Uterus (tissue), 4 donors: ENCODE results near the gene GABARAPL1. TPM values are rescaled to one million over a fixed set of nuclear protein-coding genes. Genes with fewer than 3 reads are reported as not detected.

Source experiments
- DNase-seq, 2 donors: peaks; one replicate each; pipeline ENCODE4 v3.0.0-alpha.2; 2019 to 2020
- H3K27ac ChIP-seq, 2 donors: fragments of 200-600 bp; sonication (generic); 1 replicate in 1 of 2; 2 replicates in 1 of 2; pipeline ENCODE4 v1.5.1; 2016 to 2018
- H3K27me3 ChIP-seq, 2 donors: fragments of 200-600 bp; sonication (generic); one replicate each; pipeline ENCODE4 v1.5.1; 2018 to 2019; ENCODE audit warnings: control low read depth in 1 of 2
- H3K36me3 ChIP-seq, 2 donors: fragments of 200-600 bp; sonication (generic); one replicate each; pipeline ENCODE4 v1.5.1; 2019; ENCODE audit warnings: control low read depth in 1 of 2
- H3K4me1 ChIP-seq, 2 donors: fragments of 200-600 bp; sonication (generic); one replicate each; pipeline ENCODE4 v1.5.1; 2018 to 2019; ENCODE audit warnings: control low read depth in 1 of 2
- H3K4me3 ChIP-seq, 2 donors: fragments of 200-600 bp; sonication (generic); 1 replicate in 1 of 2; 2 replicates in 1 of 2; pipeline ENCODE4 v1.5.1; 2018 to 2019; ENCODE audit warnings: mild to moderate bottlenecking in 1 of 2
- H3K9me3 ChIP-seq, 2 donors: fragments of 200-600 bp; sonication (generic); one replicate each; pipeline ENCODE4 v1.5.1; 2019; ENCODE audit warnings: control low read depth in 1 of 2
- CTCF ChIP-seq, 4 experiments: fragments of 200-600 bp in 2 of 4; fragments of 450-650 bp in 2 of 4; sonication (generic) in 2 of 4; IDR thresholded peaks; one replicate each; pipeline ENCODE4 v1.5.1; 2016 to 2019; ENCODE audit warnings: antibody characterized with exemption in 4 of 4, mild to moderate bottlenecking in 2 of 4, moderate library complexity in 1 of 4
- POLR2A ChIP-seq, 2 donors: fragments of 450-650 bp; IDR thresholded peaks; one replicate each; pipeline ENCODE4 v1.6.1; 2016; ENCODE audit warnings: antibody characterized with exemption in 2 of 2, mild to moderate bottlenecking in 1 of 2, moderate library complexity in 1 of 2
- intact Hi-C: fragments of 100-400 bp; cut with DNase I; formaldehyde crosslinking; loops from one replicate; pipeline ENCODE4 v1.15.1; 2023; ENCODE audit warnings: low total_unique reads
- total RNA-seq, 4 donors: library from RNA; depleted of rRNA in 3 of 4; stranded (reverse); fragments of >200 nt in 3 of 4; gene quantifications; one replicate each; pipeline versions ENCODE4 v1.1.0 to v1.2.4, GENCODE V29; 2014 to 2023
- donor health status: DM: yes; HTN: yes; CAD: no.

GABARAPL1 gene
- total RNA-seq, 4 donors from 2014 or later, result 42.9 to 216 (median 62.7) TPM

- DNase-seq, result no peak
- no peaks in the 10 kb centered on the region for H3K4me1 ChIP-seq
- H3K9me3 ChIP-seq, result no peaks in the 10 kb centered on the region
- no peaks in the 10 kb centered on the region for H3K27me3 ChIP-seq
- TF ChIP-seq POLR2A (IDR thresholded peaks at IDR 0.05) (no peak), CTCF (IDR thresholded peaks at IDR 0.05) (no peak)
- intact Hi-C loops, result no loop called here
- H3K4me3 ChIP-seq, result no peak overlapping the region
- no peaks in the 10 kb centered on the region for H3K36me3 ChIP-seq
- H3K27ac ChIP-seq, result no peak overlapping the region
Measured at GRCh38 chr12:10268037-10268436, 55.4 kb downstream of the GABARAPL1 start.

- intact Hi-C loops, result no loop called here
- H3K4me1 ChIP-seq, result no peaks in the 10 kb centered on the region
- no peaks in the 10 kb centered on the region for H3K9me3 ChIP-seq
- TF ChIP-seq POLR2A (IDR thresholded peaks at IDR 0.05) (no peak), CTCF (IDR thresholded peaks at IDR 0.05) (no peak)
- no peak overlapping the region for H3K27ac ChIP-seq
- DNase-seq, result no peak
- H3K4me3 ChIP-seq, result no peak overlapping the region
- H3K36me3 ChIP-seq, result no peaks in the 10 kb centered on the region
- no peaks in the 10 kb centered on the region for H3K27me3 ChIP-seq
Measured at GRCh38 chr12:10272467-10272866, 59.8 kb downstream of the GABARAPL1 start.

Other genes starting within 250 kb of the GABARAPL1 start
- 1 to 10 TPM in 1 of 4 donors, under 1 TPM in 1, not detected in 2; 0.41 to 1.6 TPM for gene CLEC12A, start 241.5 kb upstream of the GABARAPL1 start, total RNA-seq
- gene CLEC1B, start 213.8 kb upstream of the GABARAPL1 start, total RNA-seq, result under 1 TPM in 1 of 4 donors, not detected in 3; 0.35 TPM
- not detected for gene CLEC12B, start 202.2 kb upstream of the GABARAPL1 start, total RNA-seq
- under 1 TPM in 1 of 4 donors, not detected in 3; 0.90 TPM for gene CLEC9A, start 182.2 kb upstream of the GABARAPL1 start, total RNA-seq
- gene CLEC1A, start 113.9 kb upstream of the GABARAPL1 start, total RNA-seq, result 10 to 100 TPM in 2 of 4 donors, 1 to 10 TPM in 2; 2.6 to 22.6 (median 13.8) TPM
- 10 to 100 TPM in 1 of 4 donors, 1 to 10 TPM in 3; 2.8 to 14.4 (median 4.7) TPM for gene CLEC7A, start 82.7 kb upstream of the GABARAPL1 start, total RNA-seq
- under 1 TPM in 1 of 4 donors, not detected in 3; 0.41 TPM for gene OLR1, start 40.7 kb upstream of the GABARAPL1 start, total RNA-seq
- gene TMEM52B, start 33.8 kb upstream of the GABARAPL1 start, total RNA-seq, result not detected
- 1 to 10 TPM in 2 of 4 donors, under 1 TPM in 2; under 0.01 to 4.1 (median 2.1) TPM for gene KLRD1, start 95.0 kb downstream of the GABARAPL1 start, total RNA-seq
- 1 to 10 TPM in 1 of 4 donors, under 1 TPM in 2, not detected in 1; 0.76 to 2.9 (median 0.76) TPM for gene KLRK1, start 177.2 kb downstream of the GABARAPL1 start, total RNA-seq
- gene KLRC4, start 196.9 kb downstream of the GABARAPL1 start, total RNA-seq, result 1 to 10 TPM in 1 of 4 donors, under 1 TPM in 1, not detected in 2; 0.85 to 1.8 TPM
- 1 to 10 TPM in 1 of 4 donors, not detected in 3; 1.8 TPM for gene KLRC3, start 207.7 kb downstream of the GABARAPL1 start, total RNA-seq
- gene KLRC2, start 223.1 kb downstream of the GABARAPL1 start, total RNA-seq, result 1 to 10 TPM in 1 of 4 donors, not detected in 3; 2.2 TPM
- gene KLRC1, start 240.5 kb downstream of the GABARAPL1 start, total RNA-seq, result 1 to 10 TPM in 2 of 4 donors, not detected in 2; 1.2 to 1.7 TPM